Inferior parietal cortex (tissue), 1 donor: Measurements from ENCODE around the gene TCF12.

Experiments used
- DNase-seq: peaks from one replicate; pipeline ENCODE4 v3.0.0-alpha.2; 2016; ENCODE audit errors: extremely low spot score

TCF12 gene

DNA sequence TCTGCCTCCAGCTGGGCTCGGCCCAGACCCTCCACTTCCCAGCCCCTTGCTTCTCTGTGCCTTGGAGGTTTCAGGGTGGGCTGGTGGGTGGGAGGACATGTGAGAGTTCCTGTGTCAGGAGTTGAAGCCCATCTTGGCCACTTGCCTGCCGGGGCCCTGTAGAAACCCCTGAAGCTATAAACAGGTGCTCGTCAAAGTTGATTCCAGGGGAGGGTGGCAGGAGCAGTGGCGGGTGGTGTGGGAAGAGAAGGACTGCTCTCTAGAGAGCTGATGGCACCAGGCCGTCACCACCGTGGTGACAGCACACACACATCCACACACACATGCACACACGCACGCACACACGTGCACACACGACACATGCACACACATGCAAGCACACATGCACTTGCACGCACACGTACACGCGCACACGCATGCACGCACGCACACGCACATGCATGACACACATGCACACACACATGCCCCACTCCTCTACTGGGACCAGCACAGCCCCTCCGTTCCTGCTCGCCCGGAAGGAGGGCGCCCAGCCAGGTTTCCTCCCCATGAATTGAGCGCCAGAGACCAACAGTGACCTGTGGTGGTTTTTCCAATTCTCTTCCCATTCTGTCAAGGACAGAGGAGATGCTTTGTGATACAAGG is 401.6 kb downstream of the TCF12 start:
- no peak for DNase-seq

GRCh38 chr15:57320631-57321220 is 402.3 kb downstream of the TCF12 start:
- DNase-seq: peak; percentile 19

DNA sequence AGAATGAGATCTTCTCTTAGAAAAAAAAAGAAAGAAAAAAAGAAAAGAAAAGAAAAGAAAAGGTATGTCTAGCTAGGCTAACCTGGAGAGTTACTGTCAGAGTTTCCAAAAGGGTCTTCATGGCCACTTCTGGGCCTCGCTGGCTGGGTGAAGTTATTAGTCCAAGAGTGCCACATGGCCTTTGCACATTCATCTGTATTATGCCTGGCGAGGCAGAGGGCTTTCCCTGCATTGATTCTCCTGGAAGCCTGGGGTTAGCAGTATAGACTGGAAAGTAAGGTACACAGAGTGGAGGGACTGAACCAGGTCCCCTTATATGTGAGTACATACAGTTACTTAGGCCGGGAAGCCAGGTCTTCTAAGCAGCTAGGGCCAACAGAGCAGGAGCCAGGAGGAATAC is 403.0 kb downstream of the TCF12 start:
- DNase-seq: no peak

- DNase-seq: no peak
These were observed 403.6 kb downstream of the TCF12 start for GRCh38 chr15:57321973-57322601.

DNA sequence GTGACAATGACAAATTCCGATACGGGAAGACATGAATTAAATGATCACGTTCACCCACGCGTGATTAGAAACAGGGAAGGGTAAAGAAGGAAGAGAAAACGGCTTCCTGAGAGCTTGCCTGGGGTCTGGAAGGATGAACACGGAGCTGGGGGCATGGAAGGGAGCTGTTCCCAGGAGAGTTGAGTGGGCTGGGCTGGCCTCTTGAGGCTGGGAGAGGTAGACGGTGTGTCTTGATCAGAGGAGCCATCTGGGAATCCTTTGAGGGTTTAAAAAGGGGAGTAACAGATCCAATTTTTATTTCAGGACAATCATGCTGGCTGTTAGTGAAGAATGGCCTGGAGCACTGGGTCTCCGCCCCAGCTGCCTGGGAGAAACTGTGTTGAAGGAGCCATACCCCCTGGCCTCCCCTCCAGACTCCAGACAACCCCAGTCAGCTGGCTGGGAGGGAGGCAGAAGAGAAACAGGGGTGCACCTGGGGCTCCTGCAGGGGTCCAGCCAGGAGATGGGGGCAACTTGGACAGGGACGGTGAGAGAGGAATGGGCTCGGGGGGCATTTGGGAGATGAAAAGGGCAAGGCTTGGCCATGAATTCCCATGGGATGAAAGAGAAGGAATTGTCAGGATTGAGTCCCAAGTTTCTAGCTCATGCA is 404.3 kb downstream of the TCF12 start:
- no peak for DNase-seq

DNA sequence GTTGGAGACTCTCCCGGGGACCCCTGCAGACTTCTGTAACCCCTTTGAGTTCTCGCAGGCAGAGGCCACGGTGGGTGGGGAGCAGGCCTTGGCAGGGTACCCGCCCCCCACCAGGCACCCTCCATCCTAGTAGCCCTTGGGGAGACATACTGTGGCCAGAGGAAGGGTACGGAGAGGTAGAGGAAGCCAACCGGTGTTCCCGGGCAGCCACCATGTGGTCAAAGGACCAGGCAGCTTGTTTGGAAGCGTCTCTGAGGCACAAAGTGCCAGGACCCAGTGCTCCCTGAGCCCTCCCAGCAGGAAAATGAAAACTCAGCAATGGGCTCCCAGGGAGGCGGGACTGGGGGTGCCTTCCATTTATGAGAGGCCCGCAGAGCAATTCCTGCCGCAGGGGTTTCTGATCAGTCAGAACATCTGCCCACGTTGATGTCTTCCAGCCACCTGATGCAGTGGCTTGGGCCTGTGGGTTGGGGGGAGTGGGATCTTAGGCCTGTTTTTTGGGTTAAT is 404.9 kb downstream of the TCF12 start:
- no peak for DNase-seq

DNA sequence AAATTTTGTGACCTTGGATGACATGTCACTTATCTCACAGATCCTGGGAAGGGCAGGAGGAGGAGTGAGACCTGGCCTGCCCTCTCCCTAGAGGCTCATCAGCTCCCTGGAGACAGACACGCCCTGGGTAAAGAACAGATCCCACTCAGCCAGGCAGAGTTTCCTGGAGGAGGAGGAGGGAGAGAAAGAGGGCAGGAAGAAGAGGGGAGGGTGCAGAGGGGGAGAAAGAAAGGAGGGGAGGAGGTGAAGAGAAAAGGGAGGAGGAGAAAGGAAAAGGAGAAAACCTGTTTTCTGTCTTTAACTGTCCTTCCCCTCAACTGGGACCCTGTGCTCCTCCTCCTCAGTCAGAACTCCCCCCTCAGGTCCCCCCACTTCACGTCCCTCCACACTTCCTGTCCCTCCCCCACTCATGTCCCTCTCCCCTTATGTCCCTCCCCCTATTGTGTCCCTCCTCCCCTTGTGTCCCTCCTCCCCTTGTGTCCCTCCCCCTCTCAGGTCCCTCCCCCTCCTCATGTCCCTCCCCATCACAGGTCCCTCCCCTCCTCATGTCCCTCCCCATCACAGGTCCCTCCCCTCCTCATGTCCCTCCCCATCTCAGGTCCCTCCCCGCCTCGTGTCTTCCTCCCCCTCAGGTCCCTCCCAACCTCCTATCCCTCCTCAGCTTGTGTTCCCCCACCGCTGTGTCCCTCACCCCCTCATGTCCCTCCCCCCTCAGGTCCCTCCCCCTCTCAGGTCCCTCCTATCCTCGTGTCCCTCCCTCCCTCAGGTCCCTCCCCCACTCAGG is 405.6 kb downstream of the TCF12 start:
- DNase-seq: no peak

GRCh38 chr15:57324590-57324890 is 406.1 kb downstream of the TCF12 start:
- DNase-seq: no peak

- no peak for DNase-seq
These were observed 406.7 kb downstream of the TCF12 start for GRCh38 chr15:57324944-57325679.

DNA sequence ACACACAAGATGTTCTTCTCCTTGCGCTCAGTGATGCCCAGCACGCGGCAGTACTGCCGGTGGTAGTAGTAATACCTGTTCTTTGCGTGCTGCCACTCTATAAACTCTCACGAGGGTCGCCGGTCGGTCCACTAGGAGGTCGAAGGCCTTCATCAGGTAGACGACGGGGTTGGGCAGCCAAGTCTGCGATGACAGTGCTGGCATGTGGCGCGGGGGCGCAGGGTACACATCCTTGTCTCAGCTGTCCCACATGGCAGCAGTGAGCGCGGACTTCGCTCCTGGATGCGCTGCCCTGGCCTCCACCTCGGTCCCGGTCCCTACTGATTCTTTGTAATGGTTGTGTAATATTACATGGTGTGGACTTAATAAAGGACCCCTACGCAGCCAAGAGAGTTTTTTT is 407.8 kb downstream of the TCF12 start:
- DNase-seq: no peak

GRCh38 chr15:57327985-57328471 is 409.6 kb downstream of the TCF12 start:
- no peak for DNase-seq

GRCh38 chr15:57328479-57328878 is 410.0 kb downstream of the TCF12 start:
- no peak for DNase-seq

DNA sequence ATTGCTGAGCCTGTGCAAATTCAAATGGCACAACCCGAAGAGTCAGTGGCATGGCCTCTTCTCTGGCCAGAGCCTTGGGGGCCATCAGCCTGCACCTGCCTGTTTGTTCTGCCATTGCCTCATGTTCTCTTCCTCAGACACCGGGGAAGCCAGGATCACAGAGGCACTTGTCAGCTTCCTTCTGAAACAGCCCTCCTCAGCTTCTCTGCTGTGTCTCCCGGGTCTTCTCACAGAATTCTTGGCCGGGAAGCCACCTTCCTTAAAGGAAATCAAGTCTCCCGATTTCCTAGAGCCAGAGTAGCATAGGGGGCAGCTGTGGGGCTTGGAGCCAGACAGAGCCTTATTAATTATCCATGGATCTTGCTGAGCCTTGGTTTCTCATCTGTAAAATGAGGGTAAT is 410.5 kb downstream of the TCF12 start:
- DNase-seq: no peak

DNA sequence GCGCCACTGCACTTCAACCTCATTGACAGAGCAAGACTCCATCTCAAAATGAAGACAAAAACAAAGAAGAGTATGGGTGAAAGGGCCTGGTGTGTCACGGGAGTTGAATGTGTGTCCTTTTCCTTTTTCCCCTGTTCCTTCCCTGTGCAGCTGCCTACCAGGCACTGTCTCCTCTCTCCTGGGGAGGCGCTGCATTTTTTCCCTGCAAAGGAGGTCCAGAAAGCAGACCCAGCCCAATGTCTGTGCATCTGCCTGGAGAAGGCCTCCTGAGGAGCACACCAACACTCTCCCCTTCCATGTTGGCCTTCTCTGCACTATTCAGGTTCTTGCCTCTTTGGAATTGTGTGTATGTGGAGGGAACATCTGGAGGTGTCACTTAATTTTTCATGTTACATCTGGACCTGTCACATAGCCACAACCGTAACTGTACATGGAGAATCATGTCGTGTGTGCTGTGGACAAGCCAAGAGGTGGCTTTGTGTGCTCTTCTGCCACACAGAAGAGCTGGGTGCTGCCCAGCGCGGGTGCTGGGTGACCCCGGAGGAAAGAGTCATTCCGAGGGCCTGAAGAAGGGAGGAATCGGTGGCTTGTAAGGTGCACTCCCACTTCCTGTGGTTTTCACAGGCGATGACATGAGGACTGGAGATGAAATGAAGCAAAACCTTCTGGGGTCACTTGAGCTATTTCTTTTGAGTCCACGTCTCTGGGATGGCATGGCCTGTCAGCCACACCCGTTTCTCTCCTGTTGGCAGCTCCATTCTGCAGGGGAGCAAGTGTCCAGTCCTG is 411.3 kb downstream of the TCF12 start:
- DNase-seq: no peak

GRCh38 chr15:57330619-57331340 is 412.3 kb downstream of the TCF12 start:
- no peak for DNase-seq

DNA sequence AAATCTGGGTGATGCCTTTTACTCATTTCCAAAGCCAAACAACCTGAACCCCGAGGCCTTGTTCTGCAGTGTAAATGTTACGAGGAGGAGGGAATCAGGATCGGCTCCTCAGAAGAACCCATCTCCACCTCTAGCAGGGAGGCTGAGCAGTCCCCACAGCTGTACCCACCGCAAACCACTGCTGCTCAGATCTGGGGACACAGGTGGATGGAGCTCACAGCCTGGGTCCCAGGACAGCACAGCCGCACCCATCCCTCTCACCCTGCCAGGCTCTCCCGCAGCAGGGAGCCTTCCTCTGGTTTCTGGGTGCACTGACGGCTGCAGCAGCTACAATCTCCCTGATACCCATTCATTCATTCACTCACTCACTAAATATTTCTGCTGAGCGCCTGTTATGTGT is 413.9 kb downstream of the TCF12 start:
- DNase-seq: no peak

- no peak for DNase-seq
These were observed 415.0 kb downstream of the TCF12 start for GRCh38 chr15:57333487-57333886.

DNA sequence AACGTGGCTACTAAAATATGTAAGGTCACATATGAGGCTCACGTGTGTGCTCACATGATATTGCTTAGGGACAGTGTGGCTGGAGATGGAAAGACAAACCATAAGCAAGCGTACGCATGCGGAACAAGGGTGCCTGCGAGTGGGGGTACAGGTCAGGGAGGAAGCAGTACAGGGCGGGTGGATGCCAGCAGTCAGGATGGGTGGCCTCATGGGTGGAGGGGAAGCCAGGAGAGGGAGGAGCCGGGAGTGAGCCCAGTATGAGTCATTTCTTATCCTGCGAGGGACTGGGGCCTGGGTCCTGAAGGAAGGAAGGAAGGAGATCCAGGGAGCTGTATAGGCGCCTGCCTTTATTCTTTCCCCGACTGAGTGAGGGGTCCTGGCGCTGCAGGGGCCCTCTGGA is 415.8 kb downstream of the TCF12 start:
- no peak for DNase-seq

- DNase-seq: no peak
These were observed 416.9 kb downstream of the TCF12 start for GRCh38 chr15:57335293-57335715.

GRCh38 chr15:57335719-57336118 is 417.3 kb downstream of the TCF12 start:
- no peak for DNase-seq
